Activated CD4-positive, CD25-positive, alpha-beta regulatory T cell (primary cell): ENCODE measurements around the gene TTN.
"Not testable (repeated sequence)": the region's sequence is repeated elsewhere in the genome, so short reads cannot be mapped to it uniquely, and the experiment has no call there.

ENCODE experiments used
- DNase-seq, 4 experiments: peaks; one replicate each; lab custom pipeline; 2025; lab: John Stamatoyannopoulos, UW

The TTN gene

GRCh38 chr2:178530131-178530530, 277.1 kb downstream of the TTN start:
- DNase-seq: no peak

GRCh38 chr2:178529194-178529593, 278.0 kb downstream of the TTN start:
- DNase-seq: no peak

- no peak for DNase-seq
Measured at GRCh38 chr2:178528647-178529046, 278.6 kb downstream of the TTN start.

- DNase-seq: no peak
Measured at GRCh38 chr2:178527592-178527991, 279.6 kb downstream of the TTN start.

GRCh38 chr2:178526256-178526655, 281.0 kb downstream of the TTN start:
- DNase-seq: no peak

- not testable (repeated sequence) for DNase-seq
Measured at GRCh38 chr2:178525460-178525859, 281.8 kb downstream of the TTN start.

GRCh38 chr2:178525010-178525409, 282.2 kb downstream of the TTN start:
- not testable (repeated sequence) for DNase-seq

- no peak for DNase-seq
Measured at GRCh38 chr2:178523596-178524134, 283.6 kb downstream of the TTN start.

GRCh38 chr2:178522950-178523595, 284.1 kb downstream of the TTN start:
- peak; percentile 37 to 62 (median 48) for DNase-seq

GRCh38 chr2:178521304-178522150, 285.7 kb downstream of the TTN start:
- no peak for DNase-seq

GRCh38 chr2:178517496-178517895, 289.7 kb downstream of the TTN start:
- no peak for DNase-seq

- DNase-seq: no peak
Measured at GRCh38 chr2:178514664-178515063, 292.6 kb downstream of the TTN start.

- DNase-seq: no peak
Measured at GRCh38 chr2:178513876-178514275, 293.3 kb downstream of the TTN start.

GRCh38 chr2:178512484-178512883, 294.7 kb downstream of the TTN start:
- no peak for DNase-seq

- no peak for DNase-seq
Measured at GRCh38 chr2:178510384-178510783, 296.8 kb downstream of the TTN start.

GRCh38 chr2:178508646-178509045, 298.6 kb downstream of the TTN start:
- DNase-seq: no peak

GRCh38 chr2:178506949-178507348, 300.3 kb downstream of the TTN start:
- DNase-seq: no peak

GRCh38 chr2:178506524-178506923, 300.7 kb downstream of the TTN start:
- DNase-seq: no peak

- DNase-seq: no peak
Measured at GRCh38 chr2:178506101-178506500, 301.1 kb downstream of the TTN start.

GRCh38 chr2:178502751-178503150, 304.5 kb downstream of the TTN start:
- no peak for DNase-seq

GRCh38 chr2:178499640-178500039, 307.6 kb downstream of the TTN start:
- DNase-seq: no peak

GRCh38 chr2:178498137-178498536, 309.1 kb downstream of the TTN start:
- DNase-seq: no peak

GRCh38 chr2:178496049-178496448, 311.2 kb downstream of the TTN start:
- no peak for DNase-seq
